Fibroblast of the aortic adventitia (primary cell): Measurements from ENCODE around the gene KATNIP. TPM values are rescaled to one million over a fixed set of nuclear protein-coding genes. Genes with fewer than 3 reads are reported as not detected.

Source experiments
- DNase-seq: peaks from one replicate; pipeline ENCODE4 v3.0.0-alpha.2; 2010; ENCODE audit warnings: low read depth
- H3K4me3 ChIP-seq: 2 replicates; pipeline ENCODE4 v1.5.1; 2011; ENCODE audit warnings: low read depth, mild to moderate bottlenecking, control low read depth, low read length, moderate library complexity
- CTCF ChIP-seq: IDR thresholded peaks from 2 replicates; pipeline ENCODE4 v1.5.1; 2011; ENCODE audit warnings: mild to moderate bottlenecking, low read length, control low read depth, inconsistent platforms; ENCODE audit not compliant: insufficient read depth
- total RNA-seq: library from RNA; depleted of rRNA; stranded (reverse); fragments of >200 nt; gene quantifications from 2 replicates; pipeline ENCODE4 v1.2.3, GENCODE V29; 2012; ENCODE audit warnings: low replicate concordance

The KATNIP gene
- total RNA-seq, 1 donor = 23.0 TPM

- DNase-seq = no peak
- H3K4me3 ChIP-seq = no peak overlapping the region
- no peak for TF ChIP-seq CTCF
Measured at GRCh38 chr16:27571433-27572326, 21.7 kb downstream of the KATNIP start.

GRCh38 chr16:27572711-27573110, 22.8 kb downstream of the KATNIP start:
- TF ChIP-seq CTCF = no peak
- no peak overlapping the region for H3K4me3 ChIP-seq
- peak; percentile 51 for DNase-seq

- H3K4me3 ChIP-seq = no peak overlapping the region
- TF ChIP-seq CTCF = no peak
- DNase-seq = no peak
Measured at GRCh38 chr16:27576729-27577128, 26.8 kb downstream of the KATNIP start.

- no peak for TF ChIP-seq CTCF
- DNase-seq = peak; percentile 49
- H3K4me3 ChIP-seq = no peak overlapping the region
Measured at GRCh38 chr16:27579087-27579980, 29.4 kb downstream of the KATNIP start.

- no peak for DNase-seq
- no peak for TF ChIP-seq CTCF
- H3K4me3 ChIP-seq = no peak overlapping the region
Measured at GRCh38 chr16:27582883-27583282, 32.9 kb downstream of the KATNIP start.

- DNase-seq = no peak
- no peak overlapping the region for H3K4me3 ChIP-seq
- TF ChIP-seq CTCF = no peak
Measured at GRCh38 chr16:27583634-27584033, 33.7 kb downstream of the KATNIP start.
